ENCODE measurements around the gene KCNMA1.

- TF ChIP-seq MAX (IDR thresholded peaks at IDR 0.05; ENCODE audit: low read depth) (no peak), TAF1 (IDR thresholded peaks at IDR 0.05; ENCODE audit: borderline replicate concordance, low read depth, low read length) (no peak), POLR2AphosphoS5 (IDR thresholded peaks at IDR 0.05; ENCODE audit: low read depth, low read length) (no peak), REST (IDR thresholded peaks at IDR 0.05; ENCODE audit: low read depth, low read length) (no peak), RXRA (IDR thresholded peaks at IDR 0.05; ENCODE audit: borderline replicate concordance, low read depth) (no peak), MEF2A (IDR thresholded peaks at IDR 0.05; ENCODE audit: borderline replicate concordance, low read depth) (no peak), SIN3A (IDR thresholded peaks at IDR 0.05; ENCODE audit: borderline replicate concordance, low read depth, low read length) (no peak), SMC3 (IDR thresholded peaks at IDR 0.05; ENCODE audit: low read depth, low read length) (no peak)
- TF ChIP-seq, protein P1, sequence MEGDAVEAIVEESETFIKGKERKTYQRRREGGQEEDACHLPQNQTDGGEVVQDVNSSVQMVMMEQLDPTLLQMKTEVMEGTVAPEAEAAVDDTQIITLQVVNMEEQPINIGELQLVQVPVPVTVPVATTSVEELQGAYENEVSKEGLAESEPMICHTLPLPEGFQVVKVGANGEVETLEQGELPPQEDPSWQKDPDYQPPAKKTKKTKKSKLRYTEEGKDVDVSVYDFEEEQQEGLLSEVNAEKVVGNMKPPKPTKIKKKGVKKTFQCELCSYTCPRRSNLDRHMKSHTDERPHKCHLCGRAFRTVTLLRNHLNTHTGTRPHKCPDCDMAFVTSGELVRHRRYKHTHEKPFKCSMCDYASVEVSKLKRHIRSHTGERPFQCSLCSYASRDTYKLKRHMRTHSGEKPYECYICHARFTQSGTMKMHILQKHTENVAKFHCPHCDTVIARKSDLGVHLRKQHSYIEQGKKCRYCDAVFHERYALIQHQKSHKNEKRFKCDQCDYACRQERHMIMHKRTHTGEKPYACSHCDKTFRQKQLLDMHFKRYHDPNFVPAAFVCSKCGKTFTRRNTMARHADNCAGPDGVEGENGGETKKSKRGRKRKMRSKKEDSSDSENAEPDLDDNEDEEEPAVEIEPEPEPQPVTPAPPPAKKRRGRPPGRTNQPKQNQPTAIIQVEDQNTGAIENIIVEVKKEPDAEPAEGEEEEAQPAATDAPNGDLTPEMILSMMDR (IDR thresholded peaks at IDR 0.05) = no peak
Observed at GRCh38 chr10:77074104-77074624, 563.4 kb downstream of the KCNMA1 start.

Data from SK-N-SH (cell line).